Activated gamma-delta T cell (primary cell): Measurements from ENCODE around the gene MAML3.

Experiments
- DNase-seq: peaks from one replicate; lab custom pipeline; 2025; lab: John Stamatoyannopoulos, UW

The MAML3 gene

DNA sequence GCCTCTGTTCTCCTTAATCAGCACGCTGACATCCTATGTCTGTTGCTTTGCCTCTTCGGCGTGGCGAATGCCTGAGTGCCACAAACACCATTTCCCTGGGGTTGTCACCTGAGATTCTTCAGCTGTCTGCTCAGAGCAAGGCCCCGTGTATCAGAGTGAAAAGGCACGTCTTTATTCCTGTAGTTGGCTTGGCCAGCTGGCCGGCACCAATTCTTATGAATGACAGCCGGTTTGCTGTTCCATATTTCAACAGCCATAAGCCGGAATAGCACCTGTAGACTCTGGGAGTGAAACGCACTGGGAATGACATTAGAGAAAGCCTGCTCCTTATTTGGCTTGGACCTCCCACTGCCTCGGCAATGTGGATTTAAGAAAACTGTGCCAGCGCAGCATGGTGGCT lies 399.0 kb downstream of the MAML3 start:
- DNase-seq, result no peak

DNA sequence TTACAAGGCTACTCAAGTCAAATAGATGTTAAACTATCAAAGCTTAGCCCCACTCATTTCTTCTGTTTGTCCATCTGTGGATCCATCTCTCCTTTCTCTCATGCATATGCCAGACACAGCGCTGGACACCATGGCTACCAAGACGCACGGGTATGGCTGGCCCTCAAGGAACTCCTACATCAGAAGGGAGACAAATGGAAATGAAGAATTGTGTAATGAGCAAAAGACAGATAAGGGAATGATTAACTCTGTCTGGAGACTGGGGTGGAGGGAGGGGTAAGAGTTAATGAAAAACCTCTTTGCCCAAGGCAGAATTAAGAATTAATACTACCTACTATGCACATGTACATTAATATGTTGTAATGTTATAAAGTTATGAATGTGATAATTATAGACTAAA lies 400.3 kb downstream of the MAML3 start:
- no peak for DNase-seq

DNA sequence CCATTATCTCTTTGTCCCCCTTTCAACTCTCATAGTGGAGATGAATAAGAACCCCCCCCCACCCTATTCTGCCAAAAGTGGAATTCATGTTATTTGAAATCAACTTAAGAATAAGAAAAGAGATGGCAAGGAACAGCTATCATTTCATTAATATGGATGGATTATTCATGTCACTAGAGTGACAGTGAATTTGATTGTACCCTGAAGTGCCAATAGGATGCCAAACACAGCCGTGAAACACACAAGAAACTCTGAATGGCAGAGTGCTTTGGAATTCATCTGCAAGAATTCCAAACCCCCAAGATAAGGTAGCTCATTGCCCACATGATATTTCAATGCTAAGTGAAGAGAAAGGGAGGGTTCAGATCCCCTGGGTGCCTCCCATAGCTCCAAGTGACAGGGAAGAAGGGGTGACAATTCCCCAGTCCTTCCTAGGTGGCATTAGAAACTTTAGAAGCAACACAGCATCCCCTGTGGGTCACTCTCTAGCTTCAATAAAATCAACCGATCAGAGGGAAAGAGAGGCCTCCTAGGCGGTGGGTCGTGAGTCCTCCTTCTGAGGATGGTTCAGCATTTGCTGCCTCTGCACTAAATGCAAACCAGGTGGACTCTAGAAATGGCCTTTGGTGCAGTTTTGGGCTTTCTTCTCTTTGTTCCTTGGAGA lies 404.0 kb downstream of the MAML3 start:
- DNase-seq, result no peak

DNA sequence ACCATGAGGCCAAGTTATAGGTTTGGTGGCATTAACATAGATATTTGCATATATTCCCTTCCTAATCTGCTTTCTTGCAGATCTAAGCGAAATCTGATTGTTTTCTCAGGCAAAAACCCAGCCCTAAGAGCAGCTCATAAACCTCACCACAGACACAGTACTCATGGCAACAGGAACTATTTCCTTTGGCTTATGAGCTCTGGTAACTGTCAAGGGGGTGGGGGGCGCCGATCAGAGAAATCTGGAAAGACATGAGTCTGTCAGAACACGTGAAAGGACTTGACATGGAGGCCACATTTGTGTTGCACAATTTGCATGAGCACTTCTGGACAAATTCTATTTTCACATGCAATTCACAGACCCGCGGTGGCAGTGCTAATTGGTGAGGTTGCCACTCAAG lies 404.6 kb downstream of the MAML3 start:
- DNase-seq, result no peak

DNA sequence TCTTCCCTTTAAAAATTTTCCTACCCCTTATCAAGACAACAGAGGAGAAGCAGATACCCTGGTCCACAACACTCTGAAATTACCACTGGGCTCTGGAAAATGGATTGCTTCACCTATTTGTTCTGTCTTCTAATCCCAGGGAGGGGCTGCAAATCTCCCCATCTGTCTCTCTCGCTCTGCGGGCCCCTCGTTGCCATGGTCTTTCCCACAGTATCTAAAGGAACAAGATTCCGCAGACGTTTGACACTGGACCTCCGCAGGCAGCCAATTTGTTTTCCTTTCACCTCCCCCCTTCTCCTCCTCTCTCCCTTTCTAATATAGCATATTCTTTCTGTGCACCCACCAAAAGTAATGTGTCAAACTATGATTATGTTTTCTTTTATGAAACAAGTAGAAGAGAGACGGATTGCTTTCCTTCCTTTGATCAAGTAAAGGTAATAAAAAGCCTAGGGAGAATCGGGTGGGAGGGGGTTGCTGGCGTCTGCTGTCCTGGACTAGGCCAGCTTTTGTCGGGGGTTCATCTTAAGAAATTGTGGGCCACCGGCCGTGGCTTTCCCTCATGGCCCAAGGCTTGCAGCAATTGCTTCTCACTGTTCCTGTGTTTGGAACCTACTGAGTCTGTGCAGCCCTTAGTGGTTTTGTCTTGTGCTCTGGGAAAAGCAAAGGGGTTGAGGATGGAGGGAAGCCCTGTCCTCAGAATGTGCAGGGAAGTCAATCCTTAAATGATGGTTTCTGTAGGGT lies 407.4 kb downstream of the MAML3 start:
- DNase-seq, result no peak

DNA sequence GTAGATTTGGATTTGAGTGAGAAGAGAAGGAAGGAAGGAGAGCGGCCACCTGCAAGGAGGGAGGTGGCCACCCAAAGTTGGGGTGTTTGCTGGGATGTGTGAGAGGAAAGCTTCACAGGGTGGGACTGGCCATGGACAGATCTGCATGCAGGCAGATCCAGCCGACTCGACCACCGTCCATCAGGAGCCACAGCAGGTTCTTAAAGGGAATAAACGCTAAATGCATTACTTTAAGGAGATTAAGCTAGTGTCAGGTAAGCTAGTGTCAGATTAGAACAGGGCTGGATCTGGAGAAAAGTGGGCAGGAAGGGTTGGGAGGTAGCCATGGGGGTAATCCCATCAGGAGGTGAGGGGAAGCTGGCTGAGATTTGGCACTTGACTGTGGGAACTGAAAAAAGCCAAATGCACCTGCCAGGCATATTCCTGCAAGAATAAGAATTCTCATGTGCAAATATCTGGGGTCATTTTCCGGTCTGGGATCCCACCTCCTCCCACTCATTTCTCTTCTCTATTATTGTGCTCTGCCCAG lies 408.8 kb downstream of the MAML3 start:
- no peak for DNase-seq

DNA sequence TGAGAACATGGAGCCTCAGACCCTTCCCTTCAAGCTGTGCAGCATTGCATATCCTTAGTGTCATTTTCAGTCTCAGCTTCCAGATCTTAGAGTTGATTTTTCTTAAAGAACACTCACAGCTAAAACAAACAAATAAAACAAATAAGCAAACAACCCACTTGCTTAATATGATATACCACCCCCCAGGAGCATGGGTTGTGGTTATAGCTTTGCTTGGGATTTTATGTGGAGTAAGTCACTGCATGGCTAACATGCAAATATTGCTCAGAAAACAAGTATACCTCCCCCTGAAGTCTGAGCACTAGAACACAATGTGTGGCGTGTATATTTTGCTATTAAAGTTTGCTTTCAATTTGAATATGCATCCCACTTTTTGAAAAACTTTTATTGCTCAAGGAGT lies 409.8 kb downstream of the MAML3 start:
- DNase-seq, result no peak

DNA sequence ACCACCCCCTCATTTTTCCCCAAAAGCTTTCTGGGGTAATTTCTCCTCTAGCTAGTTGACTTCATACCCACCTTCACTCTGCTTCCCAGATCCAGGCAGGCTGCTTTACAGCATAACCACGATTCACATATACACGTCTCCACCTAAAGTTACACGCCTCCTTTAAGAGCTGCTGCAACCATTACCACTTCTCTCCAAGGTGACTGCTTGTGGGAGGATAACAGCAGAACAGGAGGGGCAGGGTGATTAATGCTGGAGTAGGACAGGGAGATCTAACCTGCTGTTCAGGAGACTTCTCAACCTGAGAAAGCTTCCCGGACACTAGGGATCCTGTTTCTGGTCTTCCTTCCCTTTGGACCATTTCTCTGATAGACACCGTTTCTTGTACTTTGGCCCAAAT lies 411.0 kb downstream of the MAML3 start:
- no peak for DNase-seq

DNA sequence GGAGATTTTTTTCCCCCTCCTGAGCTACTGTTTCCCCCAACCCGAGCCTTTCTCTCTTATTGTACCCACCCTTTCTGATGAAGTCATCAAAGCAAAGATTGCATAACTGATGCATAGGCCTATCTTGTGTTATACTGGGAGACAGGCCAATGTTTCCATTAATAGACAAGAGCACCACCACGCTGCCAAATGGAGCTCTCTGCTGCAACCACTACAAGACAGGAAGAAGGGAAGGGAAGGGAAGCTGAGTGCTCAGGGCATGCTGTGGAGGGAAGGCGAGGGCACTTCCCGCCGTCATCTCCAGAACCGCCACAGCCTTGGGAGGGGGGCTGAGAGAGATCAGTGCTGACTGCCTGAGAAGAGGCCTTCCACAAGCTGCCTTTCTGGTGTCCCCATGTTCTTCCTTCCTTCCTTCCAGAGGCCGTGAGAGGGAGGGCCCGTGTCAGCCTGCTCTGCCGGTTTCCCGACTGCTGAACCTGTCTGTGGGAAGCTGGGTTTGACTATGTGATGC lies 413.4 kb downstream of the MAML3 start:
- DNase-seq, result no peak

DNA sequence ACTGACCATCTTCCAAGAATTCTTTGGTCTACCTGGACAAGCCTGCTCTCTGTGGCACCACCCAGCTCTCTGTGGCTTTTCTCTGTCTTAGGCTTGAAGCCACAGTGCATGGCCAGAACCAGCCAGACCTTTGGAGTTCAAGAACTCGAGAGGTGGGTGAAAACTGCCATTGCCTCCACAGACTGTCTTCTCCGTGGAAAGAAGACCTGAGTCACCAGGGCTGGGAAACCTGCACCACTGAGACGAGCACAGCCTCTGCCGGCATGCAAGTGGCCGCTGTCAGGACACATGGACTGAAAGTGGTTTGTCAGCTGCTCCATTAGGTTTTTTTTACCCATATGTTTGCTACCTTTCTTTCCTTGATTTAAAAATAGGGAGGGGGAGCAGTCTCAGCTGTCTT lies 413.9 kb downstream of the MAML3 start:
- no peak for DNase-seq

DNA sequence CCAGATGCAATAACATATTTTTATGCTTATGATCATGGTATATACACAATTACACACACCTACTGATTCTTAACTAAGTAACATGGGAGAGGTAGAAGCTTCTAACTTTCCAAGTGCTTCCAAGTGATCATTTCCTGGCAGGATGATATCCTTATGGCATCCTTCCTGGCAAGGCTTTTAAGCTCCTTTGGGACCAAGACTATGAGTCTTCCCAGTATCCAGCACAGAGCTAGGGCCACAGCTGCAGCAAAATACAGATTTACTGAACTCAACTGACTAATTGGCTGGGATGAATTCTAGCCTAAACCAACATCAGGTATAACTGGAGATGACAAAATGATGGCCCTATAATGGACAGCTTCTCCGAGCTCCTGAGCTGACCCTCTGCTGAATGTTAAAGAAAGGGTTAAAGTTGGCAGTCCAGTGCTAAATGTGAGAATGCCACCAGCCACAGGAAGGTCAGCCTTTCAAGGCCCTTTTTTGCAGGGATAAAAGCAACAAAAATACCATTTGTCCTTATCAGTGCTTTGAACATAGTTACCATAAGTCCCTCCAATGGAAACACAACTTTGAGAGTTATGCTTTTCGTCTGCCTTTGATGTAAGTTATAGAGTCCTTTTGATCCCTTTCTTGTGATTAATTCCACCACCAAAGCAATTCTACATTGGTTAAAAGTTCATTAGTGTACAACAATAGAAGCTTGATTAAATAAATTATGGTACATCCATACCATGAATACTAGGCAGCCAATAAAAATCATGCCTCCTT lies 415.0 kb downstream of the MAML3 start:
- DNase-seq, result no peak

DNA sequence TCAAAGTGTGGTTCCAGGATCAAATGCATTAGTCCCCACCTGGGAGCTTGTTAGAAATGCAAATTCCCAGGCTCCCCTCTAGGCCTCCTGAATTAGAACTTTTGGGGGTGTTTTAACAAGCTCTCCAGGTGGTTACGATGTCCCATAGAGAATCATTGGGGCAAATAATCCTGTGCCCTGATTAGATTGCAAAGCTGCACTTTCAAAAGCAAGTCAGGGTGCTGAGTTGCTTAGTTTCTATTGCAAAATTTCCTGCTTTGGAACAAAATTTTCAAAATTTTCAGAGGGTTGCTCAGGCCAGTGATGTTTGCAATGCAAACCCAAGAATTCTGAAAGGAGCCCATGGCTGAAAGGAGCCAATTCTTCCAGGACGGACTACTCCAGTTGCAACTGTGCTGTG lies 417.3 kb downstream of the MAML3 start:
- DNase-seq, result no peak

DNA sequence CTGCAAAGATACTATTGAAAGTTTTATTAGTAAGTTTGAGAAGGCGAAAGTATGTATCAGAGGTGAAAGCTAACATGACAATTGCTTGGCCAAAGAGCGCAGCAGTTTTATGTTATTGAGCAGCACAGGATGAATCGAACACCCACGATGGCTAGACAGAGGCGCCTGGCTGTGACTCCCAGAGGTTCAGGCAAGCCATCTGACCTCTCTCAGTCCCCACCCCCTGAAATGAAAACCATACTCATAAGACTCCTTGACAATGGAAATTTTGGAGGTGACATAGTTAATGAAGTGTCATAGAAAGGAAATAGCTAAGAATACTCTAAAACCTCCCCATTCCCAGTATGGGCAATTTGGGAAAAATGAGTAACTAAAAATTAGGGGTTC lies 417.7 kb downstream of the MAML3 start:
- DNase-seq, result no peak

DNA sequence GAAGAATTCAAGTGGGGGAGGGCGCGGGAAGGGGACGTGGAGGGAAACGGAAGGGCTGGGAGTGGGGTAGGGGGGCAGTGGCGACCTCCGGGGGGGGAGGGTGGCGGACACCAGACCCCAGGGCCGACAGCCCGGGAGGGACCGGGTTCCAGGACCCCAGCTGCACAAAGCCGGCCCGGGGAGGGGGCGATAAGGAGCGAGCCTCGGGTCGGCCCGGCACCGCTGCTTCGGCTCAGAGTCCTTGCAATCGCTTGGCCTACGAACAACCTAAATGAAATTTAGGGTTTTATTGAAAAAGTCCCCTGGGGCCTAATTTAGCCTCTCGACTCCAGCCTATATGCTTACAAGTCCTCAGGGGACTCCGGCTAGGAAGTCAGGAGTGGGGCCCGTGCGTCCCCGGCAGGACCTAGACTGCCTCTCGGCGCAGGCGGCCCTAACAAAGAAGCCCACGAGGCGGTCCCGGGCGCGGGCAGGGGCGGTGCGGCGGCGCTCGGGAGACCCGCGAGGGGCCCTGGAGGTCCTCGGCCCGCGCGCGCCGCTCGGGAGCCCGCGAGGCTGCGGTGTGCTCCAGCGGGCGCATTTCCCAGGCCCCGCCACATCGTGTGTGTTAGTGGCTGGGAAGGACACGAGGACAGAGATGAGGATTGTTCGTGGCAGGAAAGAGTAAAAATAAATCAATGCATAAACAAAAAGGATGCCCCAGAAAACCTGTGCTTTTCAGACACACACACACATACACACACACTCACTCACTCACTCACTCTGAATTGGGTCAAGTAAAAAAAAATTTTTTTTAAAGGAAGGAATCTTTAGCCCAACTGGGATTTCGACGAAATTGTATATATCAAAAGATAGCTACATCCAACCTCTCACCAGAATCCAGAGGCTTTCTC lies 418.4 kb downstream of the MAML3 start:
- DNase-seq, result no peak

DNA sequence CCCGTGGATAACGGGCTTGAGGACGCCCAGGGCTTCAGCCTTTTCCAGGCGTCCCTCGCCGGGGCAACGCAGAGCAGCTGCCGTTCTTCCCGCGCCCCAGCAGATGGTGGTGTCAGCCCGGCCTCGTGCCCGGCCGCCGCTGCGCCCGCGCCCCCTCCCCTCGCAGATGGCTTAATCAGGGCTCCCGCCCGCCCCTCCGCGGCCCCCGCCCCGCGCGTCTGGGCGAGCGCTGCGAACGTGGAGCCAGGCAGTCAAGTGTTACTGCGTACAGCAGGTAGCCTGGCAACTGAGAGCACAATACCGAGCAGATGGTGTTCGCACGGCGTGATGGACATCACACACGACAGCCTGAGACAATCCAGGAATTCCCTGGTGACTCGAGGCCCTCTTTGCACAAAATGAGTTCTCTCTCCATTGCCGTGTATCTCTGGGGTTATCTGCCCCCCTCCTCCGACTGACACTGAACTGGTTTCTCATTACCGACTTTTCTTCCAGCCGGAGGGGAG lies 419.1 kb downstream of the MAML3 start:
- DNase-seq, result no peak

DNA sequence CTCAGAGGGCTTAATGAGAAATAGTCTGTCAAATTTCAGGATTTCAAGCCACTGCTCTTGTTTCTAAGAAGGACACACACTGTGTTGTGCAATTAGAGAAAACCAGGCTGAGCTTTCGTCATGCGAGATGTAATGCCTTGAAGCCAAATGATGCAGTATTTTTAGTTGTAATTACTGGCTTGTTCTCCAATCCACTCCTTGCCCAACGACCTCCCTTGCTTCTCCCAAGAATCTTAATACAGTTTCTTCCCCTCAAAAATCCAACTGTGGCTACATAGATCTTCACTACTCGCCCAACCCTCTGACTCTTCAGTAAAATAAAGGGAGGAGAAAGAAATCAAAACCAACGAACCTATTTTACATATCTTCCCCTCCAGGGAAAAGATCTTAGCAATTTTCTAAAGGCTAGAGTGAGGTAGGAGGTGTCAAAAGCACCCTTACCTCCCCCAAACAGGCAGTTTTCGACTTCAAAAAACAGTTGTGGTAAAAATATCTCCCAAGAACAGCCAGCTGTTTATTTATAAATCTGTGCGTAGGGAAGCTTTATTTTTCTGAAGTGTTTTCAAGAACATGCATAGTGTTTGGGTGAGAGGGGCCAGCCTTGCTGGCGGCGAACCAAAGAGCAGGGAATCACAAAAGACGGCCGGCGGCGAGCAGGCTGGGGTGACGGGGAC lies 419.6 kb downstream of the MAML3 start:
- DNase-seq, result no peak

DNA sequence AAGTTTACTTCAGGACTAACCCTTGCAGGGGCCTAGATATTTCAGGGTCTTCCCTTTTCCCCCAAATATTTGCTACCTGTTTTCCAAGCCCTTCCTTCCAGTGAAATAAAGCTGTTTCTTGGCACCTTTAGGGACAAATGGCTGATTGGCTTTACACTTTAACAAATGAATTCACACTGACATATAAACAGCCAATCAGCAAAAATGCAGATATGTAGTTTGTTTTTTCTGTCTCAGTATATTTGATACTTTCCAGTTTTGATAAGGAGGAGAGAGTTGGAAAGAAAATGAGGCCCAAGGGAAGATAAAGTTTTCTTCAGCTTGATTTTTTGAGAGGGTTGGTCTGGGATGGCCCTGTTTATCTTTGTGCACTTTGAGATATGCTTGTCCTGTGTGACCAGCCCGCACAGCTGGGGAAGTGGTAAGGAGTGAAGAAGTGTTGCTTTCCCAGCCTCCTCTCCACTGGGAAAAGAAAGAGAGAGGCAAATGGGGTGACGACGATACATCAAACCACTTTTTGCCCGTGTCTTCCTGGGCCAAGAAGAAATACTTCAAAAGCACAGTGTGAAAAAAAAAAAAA lies 420.9 kb downstream of the MAML3 start:
- no peak for DNase-seq

DNA sequence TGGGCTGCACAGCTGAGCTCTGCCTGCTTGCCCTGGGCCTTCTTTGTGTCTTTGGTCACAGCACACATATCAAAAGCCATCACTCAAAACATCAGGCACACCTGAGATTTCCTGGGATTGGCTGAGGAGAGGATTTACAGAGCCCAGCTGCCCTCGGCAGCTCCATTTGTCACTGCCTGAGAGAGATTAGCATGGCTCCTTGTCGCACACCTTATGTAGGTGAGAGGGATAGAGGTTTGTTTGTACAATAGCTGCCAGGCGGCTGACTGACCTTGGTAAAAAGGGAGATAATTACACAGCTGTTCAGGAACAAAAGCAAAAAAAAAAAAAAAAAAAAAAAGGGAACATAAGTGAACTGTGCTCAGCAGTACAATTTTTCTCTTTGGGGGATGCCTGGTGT lies 425.1 kb downstream of the MAML3 start:
- no peak for DNase-seq

DNA sequence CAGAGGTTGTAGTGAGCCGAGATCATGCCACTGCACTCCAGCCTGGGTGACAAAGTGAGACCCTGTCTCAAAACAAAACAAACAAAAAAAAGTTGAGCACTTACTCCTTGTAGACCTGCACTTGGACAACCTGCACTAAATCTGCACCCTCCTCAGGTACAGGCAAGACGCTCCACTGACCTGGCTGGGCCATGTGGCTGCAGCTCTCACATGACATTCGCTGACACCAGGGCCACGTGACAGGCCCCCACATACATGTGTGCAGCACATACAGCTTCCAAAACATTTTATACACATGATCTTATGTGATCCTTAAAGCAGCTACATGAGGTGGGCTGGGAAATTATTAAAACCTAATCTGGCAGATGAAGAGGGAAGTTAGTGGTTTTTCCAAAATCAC lies 425.8 kb downstream of the MAML3 start:
- DNase-seq, result no peak

DNA sequence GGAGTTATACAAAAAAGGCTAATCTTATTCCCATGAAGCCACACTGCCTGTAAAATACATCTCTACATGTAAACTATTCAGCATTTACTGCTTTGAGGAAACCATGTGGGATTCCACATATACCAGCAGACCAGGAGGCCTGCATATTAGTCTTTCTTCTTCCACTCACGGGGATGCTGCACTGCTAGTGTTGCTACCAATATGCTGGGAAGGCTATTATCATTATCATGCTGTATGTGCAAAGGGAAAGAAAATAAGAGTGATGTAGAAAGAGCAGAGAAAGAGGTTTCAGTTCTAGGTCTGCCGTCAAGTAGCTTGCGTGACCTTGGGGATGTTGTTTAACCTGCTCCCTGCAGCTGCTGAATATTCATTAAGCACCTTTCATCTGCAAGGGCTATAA lies 427.4 kb downstream of the MAML3 start:
- no peak for DNase-seq

DNA sequence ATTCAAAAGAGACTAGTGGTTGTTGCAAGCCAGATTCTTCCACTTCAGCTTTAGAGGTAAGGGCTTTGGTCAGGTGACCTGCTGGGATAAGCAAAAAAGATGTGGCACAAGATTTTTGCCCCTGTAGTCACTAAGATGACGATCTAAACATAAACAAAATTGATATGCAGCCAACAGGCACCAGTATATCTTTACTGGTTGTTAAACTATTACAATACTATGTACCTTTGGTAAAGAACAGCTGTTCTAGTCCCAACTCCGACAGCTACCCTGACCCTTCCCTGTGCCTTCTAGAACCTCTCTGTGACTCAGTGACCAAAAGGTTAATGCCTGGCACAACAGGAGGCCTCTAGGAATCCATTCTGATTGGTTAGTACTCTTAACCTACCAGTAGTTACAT lies 428.7 kb downstream of the MAML3 start:
- DNase-seq, result no peak
